Activated CD4-positive, alpha-beta T cell treated with anti-CD3 and anti-CD28 coated beads, Interleukin-2, amount 50 U/mL, for 4 hours (primary cell): Measurements from ENCODE around the gene NUDT13.

Source experiments
- DNase-seq, 2 experiments: peaks; one replicate each; pipeline ENCODE4 v3.0.0-alpha.2; 2020

Gene NUDT13

DNA sequence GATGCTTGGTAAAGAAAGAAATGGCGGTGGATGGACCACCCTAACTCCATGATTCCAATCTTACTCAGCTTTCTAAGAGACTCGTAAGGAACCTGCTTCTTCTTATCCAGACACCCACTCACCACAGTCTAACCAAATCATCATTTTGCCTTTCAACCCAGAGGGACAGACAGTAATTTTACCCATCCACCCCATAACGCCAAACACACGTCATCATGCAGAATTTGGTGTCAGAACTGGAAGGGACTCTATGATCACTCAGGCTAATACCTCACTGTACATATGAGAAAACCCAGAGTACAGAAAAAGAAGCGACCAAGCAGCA, 57.2 kb downstream of the NUDT13 start:
- peak; percentile 15 to 20 for DNase-seq

DNA sequence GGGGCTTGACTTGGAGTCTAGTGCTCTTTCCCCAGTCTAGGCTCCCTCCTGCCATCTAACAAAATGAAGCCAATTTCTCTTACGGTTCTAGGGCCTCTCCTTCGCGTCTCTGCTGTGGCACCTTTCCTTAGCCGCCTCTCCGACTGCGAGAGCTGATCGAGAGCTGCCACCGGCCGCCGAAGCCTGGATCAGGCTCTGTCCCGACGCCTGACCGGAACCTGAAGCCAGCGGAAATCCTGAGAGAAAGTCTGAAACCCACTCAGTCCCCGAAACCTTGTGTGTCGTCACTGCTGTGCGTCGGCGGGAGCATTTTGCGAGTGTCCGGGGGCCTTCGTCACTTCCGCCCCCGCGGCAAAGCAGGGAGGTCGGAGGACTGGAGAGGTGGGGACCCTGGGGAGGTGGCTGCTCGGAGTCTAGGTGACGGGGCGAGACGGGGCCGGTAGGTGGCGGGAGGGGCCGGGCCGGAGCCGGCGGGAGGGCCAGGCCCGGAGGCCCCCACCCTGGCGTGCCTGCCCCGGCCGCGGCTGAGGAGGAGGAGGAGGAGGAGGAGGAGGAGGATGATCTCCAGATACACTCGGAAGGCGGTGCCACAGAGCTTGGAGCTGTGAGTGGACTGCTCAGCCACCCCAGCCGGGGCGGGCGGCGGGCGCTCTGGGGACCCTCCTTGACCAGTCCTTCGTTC, 57.7 kb downstream of the NUDT13 start, which contains the start of the genes ECD and FAM149B1:
ECD (minus strand) TSS at position 226 of the 682 bp plus-strand sequence. CDS start 4,071 bp downstream, outside the sequence.
FAM149B1 (plus strand) TSS at position 337 of the 682 bp plus-strand sequence; CDS start at position 558, 221 bp downstream.
- peak; percentile 89 to 91 for DNase-seq

DNA sequence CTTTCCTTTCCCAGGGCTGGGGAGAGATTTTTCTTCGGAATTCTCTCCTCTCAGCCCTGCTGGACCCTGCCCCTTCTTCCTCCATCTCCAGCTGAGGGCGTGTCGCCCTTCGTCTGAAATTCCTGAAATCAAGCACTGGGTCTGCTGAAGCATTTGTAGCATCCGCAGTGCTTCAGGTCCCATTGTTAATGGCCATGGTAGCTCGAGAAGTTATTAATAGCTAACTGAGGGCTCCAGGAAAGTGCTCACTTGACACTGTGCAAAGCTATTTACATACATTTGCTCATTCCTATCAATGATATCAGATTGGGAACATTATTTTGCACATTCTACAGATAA, 58.2 kb downstream of the NUDT13 start:
- DNase-seq: no peak

DNA sequence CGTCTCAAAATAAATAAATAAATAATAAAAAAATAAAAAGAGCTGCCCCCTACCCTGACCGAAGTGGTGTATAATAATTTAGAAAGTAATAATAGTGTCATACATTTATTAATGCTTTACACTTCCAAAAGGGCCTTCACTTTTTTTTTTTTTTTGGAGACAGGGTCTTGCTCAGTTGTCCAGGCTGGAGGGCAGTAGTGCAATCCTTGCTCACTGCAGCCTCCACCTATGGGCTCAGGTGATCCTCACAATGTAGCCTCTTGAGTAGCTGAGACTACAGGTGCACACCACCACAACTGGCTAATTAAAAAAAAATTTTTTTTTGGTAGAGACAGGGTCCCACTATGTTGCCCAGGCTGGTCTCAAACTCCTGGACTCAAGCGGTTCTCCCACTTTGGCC, 59.1 kb downstream of the NUDT13 start:
- DNase-seq: no peak

DNA sequence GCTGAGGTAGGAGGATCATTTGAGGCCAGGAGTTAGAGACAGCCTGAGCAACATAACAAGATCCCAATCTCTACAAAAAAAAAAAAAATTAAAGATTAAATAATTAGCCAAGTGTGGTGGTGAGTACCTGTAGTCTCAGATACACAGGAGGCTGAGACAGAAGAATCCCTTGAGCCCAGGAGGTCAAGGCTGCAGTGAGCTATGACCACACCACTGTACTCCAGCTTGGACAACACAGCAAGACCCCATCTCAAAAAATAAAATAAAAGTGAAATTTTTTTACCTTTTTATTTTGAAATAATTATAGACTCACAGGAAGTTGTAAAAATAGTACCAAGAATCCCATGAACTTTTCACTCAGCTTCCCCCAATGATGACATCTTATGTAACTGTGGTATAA, 62.6 kb downstream of the NUDT13 start:
- DNase-seq: no peak

DNA sequence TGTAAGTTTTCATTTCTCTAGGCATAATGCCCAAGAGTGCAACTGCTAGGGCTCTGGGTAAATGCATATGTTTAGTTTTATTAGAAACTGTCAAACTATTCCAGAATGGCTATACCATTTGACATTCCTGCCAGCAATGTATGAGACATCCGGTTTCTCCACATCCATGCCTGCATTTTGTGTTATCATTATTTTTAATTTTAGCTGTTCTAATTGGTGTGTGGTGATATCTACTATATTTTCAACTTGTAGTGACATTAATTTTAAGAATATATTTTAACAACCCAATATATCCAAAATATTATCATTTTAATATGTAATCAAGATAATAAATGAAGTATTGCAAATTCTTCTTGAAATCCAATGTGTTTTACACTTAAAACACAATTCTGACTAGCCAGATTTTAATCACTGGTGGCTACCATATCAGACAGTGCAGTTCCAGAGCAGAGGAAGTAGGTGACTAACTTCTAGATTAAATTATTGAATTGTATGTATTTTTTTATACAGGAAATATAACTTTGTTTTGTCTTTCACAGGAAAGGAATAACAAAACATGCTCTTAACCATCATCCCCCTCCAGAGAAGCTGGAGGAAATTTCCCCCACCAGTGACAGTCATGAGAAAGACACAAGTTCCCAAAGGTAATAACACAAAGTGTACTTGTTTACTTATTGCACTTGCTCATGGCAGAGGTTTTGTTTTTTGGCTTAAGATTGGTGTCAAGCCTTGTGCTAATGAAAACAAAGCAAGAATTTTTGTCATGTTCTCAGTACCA, 64.1 kb downstream of the NUDT13 start:
- DNase-seq: no peak
